H1 (cell line): ENCODE results near the gene SSBP3. TPM values are rescaled to one million over a fixed set of nuclear protein-coding genes. Genes with fewer than 3 reads are reported as not detected.

ENCODE experiments used
- BRCA1 ChIP-seq: IDR thresholded peaks from 2 replicates; pipeline ENCODE4 v1.6.1; 2012; ENCODE audit warnings: low read depth, low read length, improper control_type of control experiment
- CHD7 ChIP-seq: fragments of 300-600 bp; sonication (generic); IDR thresholded peaks from 2 replicates; pipeline ENCODE4 v1.7.1; 2012; ENCODE audit warnings: low read length, moderate library complexity, mild to moderate bottlenecking, inconsistent platforms; ENCODE audit not compliant: insufficient replicate concordance
- RXRA ChIP-seq: IDR thresholded peaks from 2 replicates; pipeline ENCODE4 v1.6.1; 2011; ENCODE audit warnings: low read depth, mild to moderate bottlenecking, low read length, moderate library complexity; ENCODE audit not compliant: insufficient read depth
- SIN3A ChIP-seq, 2 experiments: IDR thresholded peaks in 1 of 2; conservative IDR thresholded peaks in 1 of 2; 2 replicates each; pipeline ENCODE4 v1.6.1; 2011 to 2012; ENCODE audit warnings: low read length in 2 of 2, improper control_type of control experiment in 1 of 2, low read depth in 1 of 2, mild to moderate bottlenecking in 1 of 2
- SP4 ChIP-seq: IDR thresholded peaks from 2 replicates; pipeline ENCODE4 v1.6.1; 2012; ENCODE audit warnings: low read length, inconsistent platforms
- SRF ChIP-seq: IDR thresholded peaks from 2 replicates; pipeline ENCODE4 v1.6.1; 2011; ENCODE audit warnings: mild to moderate bottlenecking, low read depth, low read length, moderate library complexity
- polyA plus RNA-seq, 7 experiments: library from polyadenylated mRNA; depleted of rRNA in 3 of 7; stranded (reverse) in 5 of 7; unstranded in 2 of 7; fragments of >200 nt in 5 of 7; fragments of 200-250 nt in 2 of 7; gene quantifications; 1 replicate in 5 of 7; 2 replicates in 1 of 7; 4 replicates in 1 of 7; pipeline versions ENCODE4 v1.2.1 to v1.2.3, GENCODE V29; 2011 to 2013; ENCODE audit warnings: missing spikeins in 2 of 7, mixed read lengths in 2 of 7
- total RNA-seq: library from RNA; stranded (reverse); fragmentation: NEBNext Ultra II Directional; extraction: Animal tissue kit (Norgen Biotek cat#: 25700); gene quantifications from 2 replicates; pipeline ENCODE4 v1.2.1, GENCODE V29; 2021

SSBP3 gene
- total and polyA plus RNA-seq, 2 of the 8 experiments (the other 6 are each of a cell fraction or from before 2014, with no cell fraction given): 99.7 to 133 TPM

- no peak for TF ChIP-seq CHD7
- no peak for TF ChIP-seq SP4
- TF ChIP-seq SIN3A (conservative IDR thresholded peaks at IDR 0.05 in 1 of 2, IDR thresholded peaks at IDR 0.05 in 1 of 2; ENCODE audit: low read depth in 1 of 2, low read length in 2 of 2): no peak
- no peak for TF ChIP-seq RXRA
- TF ChIP-seq BRCA1: no peak
- no peak for TF ChIP-seq SRF
These were observed 10.9 kb upstream of the SSBP3 start (continued) for GRCh38 chr1:54417123-54417522.
